DMS79 (cell line): ENCODE results near the gene PHF20.
"Not testable (repeated sequence)": the region's sequence is repeated elsewhere in the genome, so short reads cannot be mapped to it uniquely, and the experiment has no call there.

Experiments
- DNase-seq: peaks from one replicate; lab custom pipeline; 2025; lab: John Stamatoyannopoulos, UW

The PHF20 gene

DNA sequence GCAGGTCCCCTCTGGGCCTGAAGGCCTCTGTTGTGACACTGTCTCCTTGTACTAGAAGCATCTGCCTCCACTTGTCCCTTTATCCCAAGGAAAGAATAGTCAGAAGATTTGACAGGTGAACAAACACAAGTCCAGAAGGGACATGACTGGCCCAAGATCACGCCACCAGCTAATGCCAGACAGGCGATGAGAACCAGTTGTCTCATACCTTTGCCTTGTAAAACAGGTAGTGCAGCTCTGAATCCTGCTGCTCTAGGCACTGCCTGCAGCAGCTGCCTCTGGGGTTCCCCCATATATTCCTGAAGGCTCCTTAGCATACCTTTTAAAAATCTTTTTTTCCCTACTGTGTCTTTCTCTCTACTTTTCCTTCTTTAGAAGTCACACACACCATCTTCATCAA lies 157.5 kb downstream of the PHF20 start:
- no peak for DNase-seq

DNA sequence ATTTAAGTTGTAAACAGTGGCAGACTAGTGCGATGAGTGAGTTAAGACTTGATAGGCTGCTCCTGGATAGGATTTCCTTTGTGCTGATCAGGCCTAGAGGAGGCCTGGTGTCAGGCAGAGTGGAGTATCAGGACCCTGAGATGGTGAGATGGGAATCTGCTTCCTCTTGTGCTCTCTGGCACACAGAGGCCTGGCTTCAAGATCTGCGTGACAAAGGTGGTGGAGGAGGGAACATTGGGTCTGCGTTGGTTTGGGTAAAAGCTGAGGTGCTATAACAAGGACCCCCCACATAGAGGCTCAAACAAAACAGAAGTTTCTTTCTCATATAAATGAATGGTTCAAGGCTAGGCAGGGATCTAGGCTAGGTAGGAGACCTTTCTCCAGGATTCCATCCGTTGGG lies 162.2 kb downstream of the PHF20 start:
- DNase-seq, result no peak

GRCh38 chr20:35939264-35939663 lies 167.4 kb downstream of the PHF20 start:
- DNase-seq, result no peak

DNA sequence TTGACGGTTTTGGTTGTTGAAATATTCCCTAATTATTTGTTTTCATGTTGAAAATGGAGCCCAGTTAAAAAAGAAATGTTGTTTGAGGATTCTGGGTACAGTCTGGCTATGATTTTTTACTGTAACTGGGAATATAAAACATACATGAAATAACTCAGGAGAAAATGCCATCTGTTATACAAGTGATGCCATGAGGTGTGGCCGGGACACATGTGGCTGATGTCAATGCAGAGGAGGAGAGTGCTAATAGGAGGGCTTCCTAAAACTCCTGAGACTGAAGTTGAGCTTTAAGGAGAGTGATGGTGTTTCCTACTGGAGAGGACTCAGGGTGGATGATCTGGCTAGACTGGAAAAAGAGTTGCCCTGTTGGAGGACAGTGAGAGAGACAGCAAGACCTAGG lies 169.8 kb downstream of the PHF20 start:
- no peak for DNase-seq

DNA sequence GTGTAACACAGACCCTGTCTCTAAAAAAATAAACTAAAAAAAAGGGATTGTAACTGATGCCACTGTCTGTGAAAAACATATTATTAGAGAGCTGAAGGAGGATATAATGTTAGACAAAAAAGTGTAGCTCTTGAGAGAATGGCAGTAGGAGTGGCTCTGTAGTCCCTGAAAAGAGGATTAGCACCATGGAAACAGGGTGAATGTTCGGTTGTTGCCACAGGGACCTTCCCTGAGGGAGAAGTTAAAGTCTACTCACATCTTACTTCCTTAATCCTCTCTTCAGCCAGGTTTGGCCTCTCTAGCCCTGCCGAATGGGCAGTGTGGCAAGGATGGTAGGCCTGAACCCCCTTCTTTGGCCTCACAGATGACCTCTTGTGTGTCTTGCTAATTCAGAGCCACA lies 170.4 kb downstream of the PHF20 start:
- DNase-seq, result peak; percentile 0

DNA sequence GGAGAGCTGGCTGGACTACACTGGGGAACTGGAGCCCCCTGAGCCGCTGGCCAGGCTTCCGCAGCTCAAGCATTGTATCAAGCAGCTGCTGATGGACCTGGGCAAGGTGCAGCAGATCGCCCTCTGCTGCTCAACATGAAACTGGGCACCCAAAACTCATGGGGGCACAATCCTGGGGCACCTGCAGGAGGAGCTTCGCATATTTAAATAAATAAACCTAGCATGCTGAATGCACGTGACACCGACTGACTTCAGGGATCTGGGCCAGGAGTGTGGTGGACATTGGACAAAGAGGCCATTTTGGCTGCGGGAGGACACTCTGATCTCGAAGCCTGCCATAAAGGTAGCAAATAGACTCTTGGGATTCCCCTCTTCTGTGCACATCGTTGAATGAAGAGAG lies 175.7 kb downstream of the PHF20 start:
- no peak for DNase-seq

- DNase-seq, result no peak
These were observed 176.1 kb downstream of the PHF20 start for GRCh38 chr20:35947907-35948306.

DNA sequence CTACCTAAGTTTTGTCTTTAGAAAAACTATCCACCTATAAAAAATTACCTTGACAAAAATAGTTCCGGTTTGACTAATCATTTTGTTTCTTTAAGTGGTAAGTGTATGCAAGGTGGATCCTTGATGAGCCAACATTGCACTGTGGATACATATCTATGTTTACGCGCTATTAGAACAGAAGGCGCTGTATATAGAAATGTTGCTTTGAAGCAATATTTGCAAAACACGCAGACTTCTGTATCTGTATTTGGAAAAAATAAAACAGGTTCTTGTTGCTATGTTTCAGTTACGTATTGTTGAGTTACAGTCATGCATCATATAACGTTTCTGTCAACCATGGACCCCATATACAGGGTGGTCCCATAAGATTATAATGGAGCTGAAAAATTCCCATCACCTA lies 178.3 kb downstream of the PHF20 start:
- no peak for DNase-seq

- not testable (repeated sequence) for DNase-seq
These were observed 180.3 kb downstream of the PHF20 start for GRCh38 chr20:35952080-35952479.

GRCh38 chr20:35952480-35953386 lies 180.9 kb downstream of the PHF20 start:
- DNase-seq, result no peak

- DNase-seq, result no peak
These were observed 181.8 kb downstream of the PHF20 start for GRCh38 chr20:35953387-35954199.

DNA sequence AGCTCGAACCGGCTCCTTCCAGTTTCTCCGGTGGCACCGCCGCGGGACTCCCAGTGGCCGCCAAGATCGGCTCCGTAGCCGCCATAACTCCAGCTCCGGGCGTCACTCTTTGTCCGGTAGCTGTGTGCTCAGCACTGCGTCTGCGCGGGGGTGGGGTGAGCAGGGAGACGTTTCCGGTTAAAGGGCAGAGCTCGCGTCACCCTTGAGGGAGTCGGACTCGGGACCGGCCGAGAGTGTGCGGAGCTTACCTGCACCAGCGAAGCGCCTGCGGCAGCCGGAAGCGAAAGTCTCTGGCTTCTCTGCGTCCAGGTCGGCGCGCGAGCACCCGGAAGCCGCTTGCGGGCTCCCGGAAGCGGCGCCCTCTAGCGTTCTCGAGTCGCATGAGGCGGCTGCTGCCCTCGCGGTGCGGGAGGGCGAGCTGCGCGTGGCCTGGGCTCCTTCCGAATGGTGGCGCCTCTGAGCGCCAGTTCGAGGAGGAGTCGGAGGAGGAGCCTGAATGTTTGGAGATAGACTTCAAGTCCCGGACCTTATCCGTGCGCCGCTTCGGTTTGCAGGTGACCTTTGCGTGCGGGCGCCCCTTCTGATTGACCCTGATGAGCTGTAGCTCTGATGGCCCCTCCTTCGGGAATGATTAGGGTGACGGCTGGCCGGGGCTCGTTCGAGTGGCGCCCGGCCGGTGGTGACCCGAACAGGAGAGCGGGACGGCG lies 182.5 kb downstream of the PHF20 start, which contains the start of gene SCAND1:
TSS of gene SCAND1 (minus strand) at position 303 of the 707 bp plus-strand sequence. CDS start at position 85, 218 bp downstream.
- DNase-seq, result peak; percentile 90

- DNase-seq, result peak; percentile 27
These were observed 183.1 kb downstream of the PHF20 start for GRCh38 chr20:35954907-35955251.

DNA sequence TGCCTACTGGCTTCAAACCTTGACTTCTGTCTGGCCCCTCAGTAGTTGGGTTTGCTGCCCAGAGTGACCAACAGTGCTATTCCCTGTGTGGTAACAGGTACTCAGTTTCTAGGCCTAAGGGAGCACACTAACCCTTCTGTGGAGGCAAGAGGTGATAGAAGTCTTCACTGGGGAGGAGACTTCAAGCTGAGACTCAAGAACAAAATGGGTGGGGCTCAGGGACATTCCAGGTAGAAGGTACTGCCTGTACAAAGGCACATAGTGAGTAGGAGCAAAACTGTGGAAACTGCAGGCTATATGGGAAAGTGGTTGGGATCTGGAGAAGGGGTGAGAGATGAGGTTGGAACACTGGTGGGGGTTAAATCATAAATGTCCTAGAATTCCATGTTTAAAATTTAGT lies 184.8 kb downstream of the PHF20 start:
- DNase-seq, result no peak

DNA sequence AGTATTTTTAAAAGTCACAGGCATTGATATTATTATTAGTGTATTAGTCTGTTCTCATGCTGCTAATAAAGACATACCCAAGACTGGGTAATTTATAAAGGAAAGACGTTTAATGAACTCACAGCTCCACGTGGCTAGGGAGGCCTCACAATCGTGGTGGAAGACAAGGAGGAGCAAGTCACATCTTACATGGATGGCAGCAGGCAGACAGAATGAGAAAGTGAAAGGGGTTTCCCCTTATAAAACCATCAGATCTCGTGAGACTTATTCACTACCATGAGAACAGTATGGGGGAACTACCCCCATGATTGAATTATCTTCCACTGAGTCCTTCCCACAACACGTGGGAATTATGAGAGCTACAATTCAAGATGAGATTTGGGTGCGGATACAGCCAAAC lies 187.5 kb downstream of the PHF20 start:
- DNase-seq, result not testable (repeated sequence)

DNA sequence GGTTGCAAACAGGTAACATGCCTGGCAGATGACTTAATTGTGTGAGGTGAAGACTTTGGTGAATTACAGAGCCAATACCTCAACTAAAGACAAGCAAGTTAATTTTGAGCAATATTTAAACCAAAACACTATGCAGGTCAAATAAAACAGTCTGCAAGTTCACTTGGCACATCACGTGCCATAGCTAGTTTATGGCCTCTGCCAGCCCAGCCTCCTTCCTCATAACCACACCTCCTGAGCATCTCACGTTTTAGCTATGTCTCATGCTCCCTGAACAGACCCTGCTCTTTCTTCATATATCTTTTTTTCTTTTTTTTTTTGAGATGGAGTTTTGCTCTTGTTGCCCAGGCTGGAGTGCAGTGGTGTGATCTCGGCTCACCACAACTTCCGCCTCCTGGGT lies 192.1 kb downstream of the PHF20 start:
- no peak for DNase-seq

DNA sequence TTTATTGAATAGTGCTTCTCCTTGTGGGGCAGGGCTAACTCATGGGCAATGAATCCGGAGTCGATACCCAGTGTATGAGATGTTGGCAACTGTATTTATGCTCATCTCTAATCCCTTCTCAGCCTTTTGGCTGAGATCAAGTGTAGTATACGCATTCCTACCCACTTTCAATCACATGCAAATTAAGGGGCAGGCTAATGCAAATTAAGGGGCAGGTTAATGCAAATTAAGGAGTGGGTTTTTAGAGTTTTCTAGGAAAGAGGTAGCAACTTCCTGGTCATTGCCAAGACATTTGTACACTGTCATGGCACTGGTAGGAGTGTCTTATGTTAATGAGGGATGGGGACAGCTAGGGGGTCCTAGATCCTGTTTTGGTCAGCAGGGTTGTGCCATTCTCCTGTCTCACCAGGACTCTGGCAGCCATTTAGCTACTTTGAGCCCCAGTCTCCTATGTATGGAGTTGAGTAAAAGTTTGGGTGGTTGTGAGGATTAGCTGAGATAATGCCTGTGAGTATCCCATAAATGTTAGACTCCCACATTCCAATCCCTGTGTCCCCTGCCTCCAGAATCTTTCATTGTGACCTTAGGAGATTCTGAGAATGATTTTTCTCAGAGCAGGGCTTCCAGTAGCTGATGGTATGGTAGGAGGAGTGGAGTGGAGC lies 196.3 kb downstream of the PHF20 start, which contains the start of gene CNBD2:
TSS of gene CNBD2 (plus strand) at position 612 of the 662 bp plus-strand sequence. CDS start 173 bp downstream, outside the sequence.
- DNase-seq, result no peak

DNA sequence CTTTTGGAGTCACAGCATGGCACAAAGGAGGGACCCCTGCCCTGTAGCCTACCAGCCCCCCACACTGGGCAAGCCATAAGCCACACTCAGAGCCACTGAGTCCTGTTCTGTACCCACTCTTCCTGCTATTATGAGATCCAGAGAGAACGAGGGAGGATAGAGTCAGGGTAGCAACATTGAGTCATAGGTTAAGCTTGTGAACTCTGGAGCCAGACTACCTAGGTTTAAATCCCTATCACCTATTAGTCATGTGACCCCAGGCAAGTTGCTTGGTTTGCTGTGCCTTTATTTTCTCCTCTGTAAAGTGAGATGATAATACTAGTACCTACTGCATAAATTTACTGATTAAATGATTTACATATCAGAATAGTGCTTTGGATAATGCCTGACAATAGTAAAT lies 197.1 kb downstream of the PHF20 start:
- no peak for DNase-seq

GRCh38 chr20:35971981-35972380 lies 200.2 kb downstream of the PHF20 start:
- DNase-seq, result no peak

DNA sequence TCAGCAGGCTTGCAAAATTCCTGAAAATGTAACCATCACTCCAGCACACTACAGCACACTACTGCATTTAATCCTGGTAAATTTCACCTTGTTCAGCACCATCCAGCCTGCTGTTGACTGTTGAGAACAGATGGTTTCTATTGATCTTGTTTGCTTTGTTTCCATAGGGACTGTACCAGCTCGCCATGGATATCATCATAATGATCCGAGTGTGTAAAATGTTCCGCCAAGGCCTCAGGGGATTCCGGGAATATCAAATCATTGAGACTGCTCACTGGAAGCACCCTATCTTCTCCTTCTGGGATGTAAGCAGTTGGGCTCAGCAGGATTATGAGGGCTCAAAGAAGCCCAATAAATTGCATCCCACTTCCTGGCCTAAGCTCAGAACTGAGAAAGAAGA lies 200.6 kb downstream of the PHF20 start:
- DNase-seq, result no peak

DNA sequence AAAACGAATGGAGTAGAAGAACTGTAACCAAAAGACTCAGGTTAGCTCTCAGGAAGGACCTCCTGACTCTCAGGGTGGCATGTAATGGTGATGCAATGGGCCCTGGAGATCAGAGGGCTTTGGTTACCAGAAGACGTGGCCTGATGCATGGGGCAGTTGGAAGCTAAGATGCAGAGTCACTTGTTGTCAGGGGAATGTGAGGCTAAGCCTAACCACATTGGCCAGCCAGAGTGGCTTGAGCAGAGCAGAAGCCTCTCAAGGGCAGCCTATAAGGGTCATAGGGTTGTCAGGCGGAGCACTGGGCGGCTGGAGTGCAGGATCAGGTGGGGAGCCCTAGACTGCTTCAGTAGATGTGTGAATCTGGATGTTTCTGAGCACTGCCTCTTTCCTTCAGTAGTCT lies 202.4 kb downstream of the PHF20 start:
- no peak for DNase-seq
